ENCODE results near the gene GM2A. TPM values are rescaled to one million over a fixed set of nuclear protein-coding genes. Genes with fewer than 3 reads are reported as not detected.

The GM2A gene
- polyA plus RNA-seq, 1 of the 3 experiments (the other 2 are of a cell fraction), result 8.0 TPM

GRCh38 chr5:151219138-151219537 is 33.8 kb upstream of the GM2A start:
- Histone ChIP-seq H3K9ac (no peak overlapping the region), H2AFZ (ENCODE audit: low read depth) (no peak overlapping the region), H4K20me1 (ENCODE audit: insufficient read depth) (no peaks in the 10 kb centered on the region), H3K9me3 (no peaks in the 10 kb centered on the region), H3F3A (replicated peaks; ENCODE audit: insufficient read depth) (no peaks in the 10 kb centered on the region), H3K27me3 (ENCODE audit: insufficient read depth) (no peaks in the 10 kb centered on the region; the same call in 1 of the 2 replicates), H3K27ac (ENCODE audit: low read depth in 2 of 2, low read length in 1 of 2) (no peak overlapping the region), H3K4me1 (ENCODE audit: control insufficient read depth in 1 of 2, insufficient read depth in 2 of 2, low read depth in 1 of 2, low read length in 1 of 2) (no peaks in the 10 kb centered on the region; a peak in 1 of 4 replicates), H3K9me2 (no peaks in the 10 kb centered on the region), H3K4me3 (ENCODE audit: low read depth in 2 of 2, low read length in 1 of 2) (no peak overlapping the region), H3K4me2 (no peak overlapping the region), H3K79me2 (ENCODE audit: insufficient read depth) (no peaks in the 10 kb centered on the region), H3K36me3 (replicated peaks in 1 of 2; ENCODE audit: control insufficient read depth in 1 of 2, insufficient read depth in 2 of 2, low read length in 1 of 2) (no peaks in the 10 kb centered on the region)
- no peak for DNase-seq
- CTCF ChIA-PET, result no interaction called here
- WGBS (ENCODE audit: low lambda C conversion rate), result 66% methylated on average over 7 of the region's 9 CpGs
- POLR2A ChIA-PET, result no interaction called here
- TF ChIP-seq FOXM1 (IDR thresholded peaks at IDR 0.05; ENCODE audit: low read depth) (no peak), GABPA (IDR thresholded peaks at IDR 0.05; ENCODE audit: low read depth) (no peak), SMC3 (IDR thresholded peaks at IDR 0.05; ENCODE audit: low read depth, low read length) (no peak), RCOR1 (IDR thresholded peaks at IDR 0.05; ENCODE audit: low read length) (no peak), FOSL2 (IDR thresholded peaks at IDR 0.05; ENCODE audit: borderline replicate concordance, low read depth) (no peak), NRF1 (IDR thresholded peaks at IDR 0.05; ENCODE audit: low read depth, low read length) (no peak), REST (IDR thresholded peaks at IDR 0.05; ENCODE audit: low read depth, low read length) (no peak), POLR2AphosphoS5 (IDR thresholded peaks at IDR 0.05; ENCODE audit: low read depth, low read length) (no peak), GATA2 (CRISPR knock-in tag; IDR thresholded peaks at IDR 0.05) (no peak), FOXJ3 (CRISPR knock-in tag; IDR thresholded peaks at IDR 0.05) (no peak)

- no peaks in the 10 kb centered on the region; the same call in 1 of the 2 replicates for H3K27me3 ChIP-seq (ENCODE audit: insufficient read depth)
- no peaks in the 10 kb centered on the region for H3K9me2 ChIP-seq
- H3F3A ChIP-seq (replicated peaks; ENCODE audit: insufficient read depth), result no peaks in the 10 kb centered on the region
- H3K27ac ChIP-seq (ENCODE audit: low read depth in 2 of 2, low read length in 1 of 2), result no peak overlapping the region
- no peaks in the 10 kb centered on the region for H3K9me3 ChIP-seq
- ChIA-PET POLR2A (no interaction called here), CTCF (interaction anchor here (1.2 kb wide), 1 partner anchor 19 kb away, joined by 5 read pairs; no protein-coding TSS in a partner anchor)
- H3K36me3 ChIP-seq (replicated peaks in 1 of 2; ENCODE audit: control insufficient read depth in 1 of 2, insufficient read depth in 2 of 2, low read length in 1 of 2), result no peaks in the 10 kb centered on the region
- H3K4me3 ChIP-seq (ENCODE audit: low read depth in 2 of 2, low read length in 1 of 2), result no peak overlapping the region
- no peak overlapping the region for H3K4me2 ChIP-seq
- H2AFZ ChIP-seq (ENCODE audit: low read depth), result no peak overlapping the region
- H4K20me1 ChIP-seq (ENCODE audit: insufficient read depth), result no peaks in the 10 kb centered on the region
- H3K4me1 ChIP-seq (ENCODE audit: control insufficient read depth in 1 of 2, insufficient read depth in 2 of 2, low read depth in 1 of 2, low read length in 1 of 2), result no peaks in the 10 kb centered on the region; a peak in 1 of 4 replicates
- H3K79me2 ChIP-seq (ENCODE audit: insufficient read depth), result no peaks in the 10 kb centered on the region
- no peak for DNase-seq
- no peak overlapping the region for H3K9ac ChIP-seq
- WGBS (ENCODE audit: low lambda C conversion rate), result 78% methylated on average over 7 of the region's 7 CpGs
- TF ChIP-seq CHD2 (IDR thresholded peaks at IDR 0.05; ENCODE audit: low read length, partially characterized antibody) (no peak), MEF2A (IDR thresholded peaks at IDR 0.05; ENCODE audit: borderline replicate concordance, low read depth) (no peak), TCF12 (IDR thresholded peaks at IDR 0.05) (no peak), CTCF (IDR thresholded peaks at IDR 0.05) (no peak), EP300 (IDR thresholded peaks at IDR 0.05; ENCODE audit: borderline replicate concordance in 1 of 2, low read depth in 1 of 2, low read length in 1 of 2) (no peak), GABPA (IDR thresholded peaks at IDR 0.05; ENCODE audit: low read depth) (no peak), REST (IDR thresholded peaks at IDR 0.05; ENCODE audit: low read depth, low read length) (no peak), RAD21 (IDR thresholded peaks at IDR 0.05; ENCODE audit: low read length) (no peak), JUND (IDR thresholded peaks at IDR 0.05) (no peak), SMC3 (IDR thresholded peaks at IDR 0.05; ENCODE audit: low read depth, low read length) (no peak), ELF1 (IDR thresholded peaks at IDR 0.05) (no peak), RFX5 (IDR thresholded peaks at IDR 0.05; ENCODE audit: low read length) (no peak), FOXJ3 (CRISPR knock-in tag; IDR thresholded peaks at IDR 0.05) (no peak), TAF1 (IDR thresholded peaks at IDR 0.05; ENCODE audit: borderline replicate concordance, low read depth, low read length) (no peak), NFIC (IDR thresholded peaks at IDR 0.05; ENCODE audit: borderline replicate concordance) (no peak)
These were observed 33.2 kb upstream of the GM2A start for GRCh38 chr5:151219789-151220188.

All from SK-N-SH (cell line).